Measurements from ENCODE around the gene KARS1. TPM values are rescaled to one million over a fixed set of nuclear protein-coding genes. Genes with fewer than 3 reads are reported as not detected.

The KARS1 gene
- polyA plus RNA-seq, 1 donor = 127 TPM

GRCh38 chr16:75579281-75579834 lies 68.1 kb downstream of the KARS1 start:
- DNase-seq (ENCODE audit: low read depth) = no peak

GRCh38 chr16:75578725-75579124 lies 68.7 kb downstream of the KARS1 start:
- DNase-seq (ENCODE audit: low read depth) = no peak

- no peak for DNase-seq (ENCODE audit: low read depth)
These were observed 69.3 kb downstream of the KARS1 start for GRCh38 chr16:75578212-75578611.

Other genes starting within 250 kb of the KARS1 start
- gene CFDP1, start 214.2 kb downstream of the KARS1 start, polyA plus RNA-seq (ENCODE audit: insufficient read length) = 72.9 TPM
- gene TMEM170A, start 183.0 kb downstream of the KARS1 start, polyA plus RNA-seq (ENCODE audit: insufficient read length) = 18.6 TPM
- 2.1 TPM for gene CHST6, start 152.2 kb downstream of the KARS1 start, polyA plus RNA-seq (ENCODE audit: insufficient read length)
- gene CHST5, start 111.6 kb downstream of the KARS1 start, polyA plus RNA-seq (ENCODE audit: insufficient read length) = 0.27 TPM
- gene TMEM231, start 91.4 kb downstream of the KARS1 start, polyA plus RNA-seq (ENCODE audit: insufficient read length) = 6.1 TPM
- 118 TPM for gene GABARAPL2, start 81.3 kb downstream of the KARS1 start, polyA plus RNA-seq (ENCODE audit: insufficient read length)
- 31.7 TPM for gene ADAT1, start 24.4 kb downstream of the KARS1 start, polyA plus RNA-seq (ENCODE audit: insufficient read length)
- gene TERF2IP, start 108 bp upstream of the KARS1 start, polyA plus RNA-seq (ENCODE audit: insufficient read length) = 59.1 TPM
- gene CPHXL2, start 29.3 kb upstream of the KARS1 start, polyA plus RNA-seq (ENCODE audit: insufficient read length) = not detected
- not detected for gene DUXB, start 53.8 kb upstream of the KARS1 start, polyA plus RNA-seq (ENCODE audit: insufficient read length)
- not detected for gene CPHXL, start 78.8 kb upstream of the KARS1 start, polyA plus RNA-seq (ENCODE audit: insufficient read length)

All from forelimb muscle (tissue), 1 donor.